Stimulated activated CD4-positive, alpha-beta T cell treated with anti-CD3 and anti-CD28 coated beads, Interleukin-12 subunit alpha, Interleukin-12 subunit beta, amount 100 ng/mL, for 24 hours (primary cell): ENCODE data around the gene DNAL1.

Experiments
- DNase-seq, 2 experiments: peaks; one replicate each; pipeline ENCODE4 v3.0.0-alpha.2; 2020; ENCODE audit warnings: low read depth in 2 of 2

Gene DNAL1

GRCh38 chr14:73724696-73725095, 79.9 kb downstream of the DNAL1 start:
- DNase-seq: no peak

GRCh38 chr14:73725116-73726024, 80.6 kb downstream of the DNAL1 start:
- no peak for DNase-seq

DNA sequence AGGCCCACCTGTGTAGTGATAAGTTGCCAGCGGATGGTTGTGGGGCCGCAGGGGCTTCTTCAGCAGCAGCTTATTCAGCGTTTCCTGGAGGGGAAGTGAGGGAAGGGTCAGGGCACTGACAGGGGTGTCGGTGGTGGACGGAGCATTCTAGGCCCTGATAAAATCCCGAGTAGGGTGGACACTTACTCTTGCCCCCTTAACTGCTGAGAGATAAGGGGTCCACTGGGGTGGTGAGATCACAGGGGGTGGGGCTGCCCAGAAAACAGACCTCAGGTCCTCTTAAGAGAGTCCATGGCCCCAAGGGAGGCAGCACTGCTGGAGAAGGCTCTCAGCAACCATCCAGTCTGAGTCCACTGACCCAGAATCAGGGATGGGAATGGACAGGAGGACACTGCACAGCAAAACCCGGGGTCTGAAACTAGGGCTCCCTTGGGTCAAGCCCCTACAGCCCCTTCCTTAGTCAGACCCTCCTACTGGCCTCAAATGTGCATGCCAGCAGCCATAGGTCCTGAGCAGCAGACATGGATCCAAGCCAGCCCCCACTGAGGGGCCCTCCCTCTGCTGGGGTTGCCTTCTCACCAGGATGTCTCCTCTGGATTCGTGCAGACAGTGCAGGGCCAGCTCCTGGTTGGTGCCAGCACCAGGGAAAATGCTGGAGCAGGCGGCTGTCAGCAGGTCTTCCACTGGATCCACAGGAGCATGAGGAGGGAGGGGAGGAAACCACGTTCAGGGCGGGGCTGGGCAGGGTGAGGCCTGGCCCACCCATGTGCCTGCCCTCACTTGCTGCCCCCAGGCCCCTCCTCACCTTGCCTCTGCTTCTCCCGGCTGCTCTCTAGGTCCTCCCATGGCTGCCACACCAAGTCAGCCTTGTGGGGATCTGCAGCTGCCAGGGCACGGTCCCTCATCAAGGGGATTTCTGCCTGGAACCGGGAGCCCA, 81.5 kb downstream of the DNAL1 start:
- DNase-seq: no peak

DNA sequence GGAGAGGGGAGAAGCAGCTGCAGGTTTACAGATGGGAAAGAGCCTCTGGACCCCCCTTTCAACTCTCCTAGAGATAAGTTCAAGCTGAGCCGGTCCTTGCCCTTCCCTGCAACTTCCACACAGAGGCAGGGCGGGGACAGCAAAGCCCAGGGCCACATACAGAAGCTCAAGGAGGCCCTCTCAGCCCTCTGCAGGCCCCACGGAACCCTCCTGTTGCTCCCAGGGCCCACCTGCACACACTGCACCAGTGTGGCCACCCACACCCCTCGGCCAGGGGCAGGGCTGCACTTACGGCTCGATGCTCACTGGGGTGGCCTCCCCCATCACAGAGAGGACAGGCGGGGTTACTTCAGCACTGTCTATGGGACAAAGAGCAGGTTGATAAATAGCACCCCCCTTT, 82.4 kb downstream of the DNAL1 start:
- no peak for DNase-seq

DNA sequence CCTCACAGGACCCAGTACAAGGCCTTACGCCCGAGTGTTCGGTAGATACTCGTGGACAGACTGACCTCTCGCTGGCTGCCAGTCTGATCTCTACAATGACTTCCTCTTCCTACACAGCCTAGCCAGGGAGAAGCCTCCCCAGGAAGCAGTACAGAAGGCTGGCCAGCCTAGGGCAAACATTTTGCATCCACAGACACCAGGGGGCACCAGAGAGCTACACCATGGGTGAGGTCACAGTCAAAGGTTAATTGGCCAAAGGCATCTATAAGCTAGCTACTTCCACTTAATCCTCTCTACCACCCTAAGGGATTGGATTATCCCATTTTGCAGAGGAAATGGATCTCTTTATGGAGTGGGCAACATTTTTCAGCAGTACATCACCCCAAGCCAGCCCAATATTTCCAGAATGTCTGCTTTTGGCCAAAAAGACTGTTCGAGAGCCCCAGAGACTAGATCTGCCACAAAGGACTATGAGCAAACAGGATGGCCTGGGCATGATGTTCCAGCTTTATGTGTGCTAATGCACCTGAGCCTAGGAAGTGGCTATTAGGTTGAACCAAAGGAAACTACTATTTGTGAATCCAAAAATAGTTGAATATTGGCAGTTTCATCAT, 84.0 kb downstream of the DNAL1 start:
- DNase-seq: peak; percentile 70 to 89

- no peak for DNase-seq
Measured at GRCh38 chr14:73729556-73730265, 84.9 kb downstream of the DNAL1 start.

- DNase-seq: no peak
Measured at GRCh38 chr14:73731111-73731510, 86.3 kb downstream of the DNAL1 start.

DNA sequence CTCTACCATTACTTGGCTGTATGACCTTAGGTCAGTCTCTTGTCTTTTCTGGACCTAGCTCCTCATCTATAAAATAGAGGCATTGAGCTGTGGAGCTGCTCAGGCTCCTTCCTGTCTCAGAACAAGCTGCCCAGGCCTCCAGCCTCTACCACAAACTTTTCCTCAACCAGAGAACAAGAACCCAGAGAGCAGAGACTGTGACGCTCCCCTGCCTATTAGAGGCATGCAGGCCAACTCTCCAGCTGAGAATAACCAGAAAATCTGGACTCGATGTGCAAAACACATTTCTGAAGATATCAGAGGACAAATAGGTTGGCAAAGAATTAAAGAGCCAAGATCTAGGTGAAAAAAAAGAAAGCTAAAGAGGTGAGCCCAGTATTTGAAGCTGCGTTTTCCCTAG, 87.2 kb downstream of the DNAL1 start:
- DNase-seq: no peak

- no peak for DNase-seq
Measured at GRCh38 chr14:73736842-73737241, 92.1 kb downstream of the DNAL1 start.

- no peak for DNase-seq
Measured at GRCh38 chr14:73738518-73739173, 93.9 kb downstream of the DNAL1 start.

GRCh38 chr14:73739174-73739898, 94.5 kb downstream of the DNAL1 start:
- no peak for DNase-seq

- no peak for DNase-seq
Measured at GRCh38 chr14:73739899-73740617, 95.3 kb downstream of the DNAL1 start.

- no peak for DNase-seq
Measured at GRCh38 chr14:73740618-73741326, 96.0 kb downstream of the DNAL1 start.

DNA sequence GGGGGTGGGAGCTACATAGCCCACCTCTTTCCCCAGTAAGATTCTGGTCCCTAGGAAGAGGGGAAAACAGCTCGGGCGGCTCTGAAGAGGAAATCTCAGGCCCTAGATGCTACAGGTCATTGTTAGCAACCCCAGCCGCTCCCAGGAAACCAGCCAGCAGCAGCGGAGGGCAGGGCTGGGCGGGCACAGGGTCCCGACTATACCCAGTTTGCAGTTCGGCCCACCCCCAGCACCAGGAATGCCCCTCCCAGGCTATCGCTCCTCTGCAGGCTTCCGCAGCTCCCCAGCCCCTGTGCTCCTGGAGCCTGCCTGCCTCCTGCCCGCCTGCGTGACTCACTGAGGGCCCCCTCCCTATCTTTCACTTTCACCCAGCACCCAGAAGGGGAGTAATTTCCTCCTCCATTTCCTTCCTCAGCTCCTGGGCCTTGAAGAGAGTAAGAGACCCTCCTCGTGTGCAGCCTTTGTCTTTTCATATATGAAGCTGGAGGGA, 96.6 kb downstream of the DNAL1 start:
- peak; percentile 58 to 66 for DNase-seq

- no peak for DNase-seq
Measured at GRCh38 chr14:73741876-73742519, 97.2 kb downstream of the DNAL1 start.

DNA sequence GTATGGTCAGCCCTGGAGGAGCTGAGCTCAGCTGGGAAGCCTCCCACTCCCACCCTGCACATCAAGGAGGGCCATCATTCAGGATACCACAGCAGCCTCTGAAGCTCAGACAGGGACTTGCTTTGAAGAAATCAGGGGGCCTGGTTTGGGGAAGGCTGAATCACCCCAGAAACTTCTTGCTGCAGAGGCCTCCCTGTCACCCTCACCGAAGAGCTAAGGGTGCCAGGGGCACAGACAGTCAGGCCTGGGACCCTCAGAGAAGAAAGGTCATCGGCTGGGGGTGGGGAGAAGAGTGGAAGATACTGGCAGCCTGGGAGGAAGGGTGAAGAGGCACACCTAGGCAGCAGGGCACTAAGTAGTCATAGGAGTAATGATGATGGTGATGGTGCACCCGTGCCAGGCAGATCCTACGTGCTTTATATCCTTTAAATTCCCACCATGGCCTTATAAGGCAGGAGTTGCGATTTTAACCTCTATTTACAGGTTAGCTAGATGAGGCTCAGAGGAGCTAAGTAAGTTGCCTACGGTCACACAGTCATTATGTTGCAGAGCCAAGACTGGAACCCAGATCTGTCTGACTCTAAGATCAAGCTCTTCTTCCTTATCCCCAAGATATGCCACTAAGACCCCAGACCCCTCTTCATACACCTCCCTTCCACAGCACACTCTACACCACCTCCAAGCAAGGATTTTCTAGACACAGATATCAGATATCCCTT, 97.9 kb downstream of the DNAL1 start:
- no peak for DNase-seq

DNA sequence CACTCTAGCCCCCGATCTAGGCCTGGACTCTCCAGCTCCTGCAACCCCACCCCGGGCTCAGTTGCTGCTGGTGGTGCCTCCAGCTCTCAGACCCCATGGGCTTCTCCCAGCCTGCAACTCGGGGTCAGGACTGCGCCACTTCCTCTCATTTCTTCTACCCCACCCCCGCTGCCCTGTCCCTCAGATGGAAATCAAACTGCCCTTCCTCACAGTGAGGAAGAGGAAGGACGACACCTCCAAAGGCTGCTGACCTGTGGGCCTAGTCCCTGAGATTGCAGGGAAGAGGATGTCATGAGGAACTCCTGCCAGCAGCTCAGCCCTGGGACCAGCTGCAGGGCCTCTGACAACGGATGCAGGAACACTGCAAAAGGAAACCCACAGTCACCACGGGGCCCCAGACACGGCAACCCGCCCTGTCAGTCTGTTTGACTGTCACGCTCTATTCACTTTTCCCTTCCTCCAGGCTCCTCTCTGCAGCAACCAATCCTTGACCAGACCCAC, 98.7 kb downstream of the DNAL1 start:
- peak in 1 of 2 experiments; percentile 59 for DNase-seq
